ENCODE results near the gene CRACR2B.

GRCh38 chr11:778976-779954, 48.5 kb upstream of the CRACR2B start:
- TF ChIP-seq CTCF (IDR thresholded peaks at IDR 0.05) (no peak), POLR2A (IDR thresholded peaks at IDR 0.05) (no peak)

Measured in heart left ventricle (tissue), 13 donors.